ENCODE results near the gene STRN4.

The STRN4 gene

DNA sequence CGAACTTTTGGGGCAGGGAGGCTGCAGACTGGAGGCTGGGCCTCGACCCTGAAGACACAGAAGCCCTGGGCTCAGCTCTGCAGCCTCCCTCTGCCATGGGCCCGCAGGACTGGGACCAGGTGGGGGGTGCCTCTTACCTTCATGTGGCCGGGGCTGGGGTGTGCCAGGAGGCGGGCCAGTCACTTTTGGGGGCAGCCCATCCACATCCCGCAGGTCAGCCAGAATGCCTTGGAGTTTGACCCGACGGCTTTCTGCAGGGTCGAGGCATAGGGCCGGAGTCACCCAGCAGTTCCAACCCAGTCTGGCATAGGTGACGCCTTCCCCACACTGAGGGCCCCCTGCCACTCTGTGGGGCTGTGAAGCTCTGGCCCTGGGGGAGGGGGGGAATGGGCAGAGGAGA is 18.5 kb downstream of the STRN4 start:
- TF ChIP-seq, protein P1, sequence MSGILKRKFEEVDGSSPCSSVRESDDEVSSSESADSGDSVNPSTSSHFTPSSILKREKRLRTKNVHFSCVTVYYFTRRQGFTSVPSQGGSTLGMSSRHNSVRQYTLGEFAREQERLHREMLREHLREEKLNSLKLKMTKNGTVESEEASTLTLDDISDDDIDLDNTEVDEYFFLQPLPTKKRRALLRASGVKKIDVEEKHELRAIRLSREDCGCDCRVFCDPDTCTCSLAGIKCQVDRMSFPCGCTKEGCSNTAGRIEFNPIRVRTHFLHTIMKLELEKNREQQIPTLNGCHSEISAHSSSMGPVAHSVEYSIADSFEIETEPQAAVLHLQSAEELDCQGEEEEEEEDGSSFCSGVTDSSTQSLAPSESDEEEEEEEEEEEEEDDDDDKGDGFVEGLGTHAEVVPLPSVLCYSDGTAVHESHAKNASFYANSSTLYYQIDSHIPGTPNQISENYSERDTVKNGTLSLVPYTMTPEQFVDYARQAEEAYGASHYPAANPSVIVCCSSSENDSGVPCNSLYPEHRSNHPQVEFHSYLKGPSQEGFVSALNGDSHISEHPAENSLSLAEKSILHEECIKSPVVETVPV (CRISPR knock-in tag; IDR thresholded peaks at IDR 0.05), result no peak
- TF ChIP-seq ZNF565 (CRISPR knock-in tag; conservative IDR thresholded peaks at IDR 0.05; ENCODE audit: low read depth), result no peak
- ATAC-seq, result no peak

DNA sequence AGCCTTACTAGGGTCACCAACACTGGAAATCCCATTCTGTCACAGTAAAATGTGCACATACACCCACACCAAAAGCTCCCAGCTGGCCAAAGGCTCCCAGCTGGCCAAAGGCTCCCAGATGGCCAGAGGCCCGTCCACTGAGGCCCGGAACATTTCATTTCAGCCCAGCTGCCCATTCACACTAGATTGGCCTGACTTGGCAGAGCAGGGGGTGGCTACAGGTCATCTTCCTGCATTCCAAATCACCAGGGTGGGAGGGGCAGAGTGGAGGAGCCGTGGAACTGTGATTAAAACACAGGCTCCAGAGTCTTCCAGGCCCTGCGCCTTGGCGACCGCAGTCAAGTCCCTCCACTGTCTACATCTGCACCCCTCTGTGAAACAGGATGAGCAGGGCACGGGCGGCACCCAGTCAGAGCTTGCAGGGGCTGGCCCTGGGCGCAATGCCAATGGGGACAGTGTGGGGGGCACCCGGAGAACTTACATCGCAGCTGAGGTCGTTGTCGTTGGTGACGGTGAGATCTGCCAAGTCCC is 19.2 kb downstream of the STRN4 start:
- ATAC-seq, result no peak
- TF ChIP-seq ZFP3 (CRISPR knock-in tag; IDR thresholded peaks at IDR 0.05) (no peak), ZC3H10 (CRISPR knock-in tag; IDR thresholded peaks at IDR 0.05) (no peak), OSR1 (CRISPR knock-in tag; IDR thresholded peaks at IDR 0.05) (no peak), RARB (CRISPR knock-in tag; IDR thresholded peaks at IDR 0.05) (no peak), ZNF565 (CRISPR knock-in tag; conservative IDR thresholded peaks at IDR 0.05; ENCODE audit: low read depth) (no peak), CSDC2 (CRISPR knock-in tag; IDR thresholded peaks at IDR 0.05) (no peak), ZNF70 (CRISPR knock-in tag; IDR thresholded peaks at IDR 0.05) (no peak)

DNA sequence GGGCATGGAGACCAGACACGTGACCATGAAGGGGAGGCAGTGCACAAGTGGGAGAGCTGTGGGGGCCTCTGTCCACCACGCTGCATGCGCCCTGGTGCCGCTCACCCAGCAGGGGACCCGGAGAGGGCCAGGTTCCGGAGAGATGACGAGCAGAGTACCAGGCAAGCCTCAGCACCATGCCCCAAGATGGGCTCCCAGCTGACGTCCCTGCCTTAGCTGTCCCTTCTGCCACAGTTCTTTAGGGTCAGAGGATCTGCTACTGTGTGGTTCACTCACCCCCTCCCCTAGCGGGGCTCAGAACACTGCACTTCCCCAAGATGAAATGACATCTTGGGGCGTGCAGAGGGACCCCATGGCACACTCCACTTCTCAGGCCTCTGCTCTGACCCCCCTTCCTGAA is 19.7 kb downstream of the STRN4 start:
- TF ChIP-seq SNAI2 (CRISPR knock-in tag; IDR thresholded peaks at IDR 0.05) (no peak), PPARA (CRISPR knock-in tag; IDR thresholded peaks at IDR 0.05; ENCODE audit: borderline replicate concordance) (no peak)
- ATAC-seq, result no peak

DNA sequence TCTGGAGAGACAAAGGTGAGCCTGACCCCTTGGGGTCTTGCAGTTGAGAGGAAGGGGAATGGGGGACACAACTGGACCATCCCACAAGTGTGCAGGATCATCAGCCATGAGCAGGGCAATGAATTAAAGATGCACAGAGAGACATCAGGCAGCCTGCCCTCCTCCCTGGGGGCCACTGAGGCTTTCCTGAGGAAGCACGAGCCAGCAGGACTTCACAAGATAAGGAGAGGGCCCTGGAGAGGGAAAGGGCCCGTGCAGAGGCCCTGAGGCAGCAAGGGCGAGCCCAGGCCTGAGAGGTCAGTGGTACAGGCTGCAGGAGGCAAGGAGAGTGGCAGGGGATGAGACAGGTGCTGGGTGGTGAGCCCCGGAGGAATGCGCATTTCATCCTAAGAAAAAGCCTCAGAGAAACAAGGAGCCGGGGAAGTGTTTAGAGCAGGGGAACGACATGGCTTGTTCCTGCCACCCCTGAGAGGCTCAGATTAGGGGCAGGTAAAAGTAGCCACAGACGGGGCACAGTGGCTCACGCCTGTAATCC is 20.3 kb downstream of the STRN4 start:
- TF ChIP-seq ZFP30 (CRISPR knock-in tag; IDR thresholded peaks at IDR 0.05) (no peak), ZNF565 (CRISPR knock-in tag; conservative IDR thresholded peaks at IDR 0.05; ENCODE audit: low read depth) (no peak), ZNF70 (CRISPR knock-in tag; IDR thresholded peaks at IDR 0.05) (no peak), ZFP3 (CRISPR knock-in tag; IDR thresholded peaks at IDR 0.05) (no peak)
- TF ChIP-seq, protein P2, sequence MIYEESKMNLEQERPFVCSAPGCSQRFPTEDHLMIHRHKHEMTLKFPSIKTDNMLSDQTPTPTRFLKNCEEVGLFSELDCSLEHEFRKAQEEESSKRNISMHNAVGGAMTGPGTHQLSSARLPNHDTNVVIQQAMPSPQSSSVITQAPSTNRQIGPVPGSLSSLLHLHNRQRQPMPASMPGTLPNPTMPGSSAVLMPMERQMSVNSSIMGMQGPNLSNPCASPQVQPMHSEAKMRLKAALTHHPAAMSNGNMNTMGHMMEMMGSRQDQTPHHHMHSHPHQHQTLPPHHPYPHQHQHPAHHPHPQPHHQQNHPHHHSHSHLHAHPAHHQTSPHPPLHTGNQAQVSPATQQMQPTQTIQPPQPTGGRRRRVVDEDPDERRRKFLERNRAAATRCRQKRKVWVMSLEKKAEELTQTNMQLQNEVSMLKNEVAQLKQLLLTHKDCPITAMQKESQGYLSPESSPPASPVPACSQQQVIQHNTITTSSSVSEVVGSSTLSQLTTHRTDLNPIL (CRISPR knock-in tag; IDR thresholded peaks at IDR 0.05; ENCODE audit: low read depth), result no peak
- ATAC-seq, result no peak

DNA sequence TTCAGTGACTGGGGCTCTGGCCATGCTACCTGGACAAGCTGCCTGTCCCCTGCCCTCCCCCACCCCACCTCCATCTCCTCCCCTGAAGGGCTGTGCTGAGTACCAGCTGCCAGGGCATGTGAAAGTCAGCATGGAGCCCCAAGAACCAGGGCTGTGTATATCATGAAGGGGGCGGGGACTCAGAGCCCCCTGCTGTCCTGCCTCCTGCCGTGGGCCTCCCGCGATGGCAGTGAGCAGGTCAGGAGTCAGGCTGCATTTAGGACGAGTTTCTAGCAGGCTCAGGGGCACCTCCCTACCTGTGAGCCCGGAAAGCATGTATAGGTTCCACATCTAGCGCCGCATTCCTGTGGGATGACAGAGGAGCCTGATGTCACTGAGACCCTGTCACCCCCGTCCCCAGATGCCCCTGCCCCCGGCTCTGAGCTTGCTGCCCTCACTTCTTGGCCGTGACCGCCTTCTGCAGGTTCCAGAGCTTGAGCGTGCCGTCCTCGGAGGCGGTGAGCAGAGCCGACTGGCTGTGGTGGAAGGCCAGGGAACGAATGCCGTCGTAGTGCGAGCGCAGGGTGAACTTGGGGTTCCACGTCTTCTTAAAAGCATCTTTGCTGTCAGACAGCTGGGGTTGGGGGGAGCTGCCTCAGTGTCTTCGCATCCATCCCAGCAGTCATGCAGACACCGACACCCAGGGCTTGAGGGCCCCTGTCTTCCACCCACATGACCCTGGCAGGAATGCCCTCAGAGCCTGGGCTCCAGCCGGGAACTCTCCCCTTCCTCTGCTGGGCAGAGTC is 21.0 kb downstream of the STRN4 start:
- no peak for ATAC-seq

DNA sequence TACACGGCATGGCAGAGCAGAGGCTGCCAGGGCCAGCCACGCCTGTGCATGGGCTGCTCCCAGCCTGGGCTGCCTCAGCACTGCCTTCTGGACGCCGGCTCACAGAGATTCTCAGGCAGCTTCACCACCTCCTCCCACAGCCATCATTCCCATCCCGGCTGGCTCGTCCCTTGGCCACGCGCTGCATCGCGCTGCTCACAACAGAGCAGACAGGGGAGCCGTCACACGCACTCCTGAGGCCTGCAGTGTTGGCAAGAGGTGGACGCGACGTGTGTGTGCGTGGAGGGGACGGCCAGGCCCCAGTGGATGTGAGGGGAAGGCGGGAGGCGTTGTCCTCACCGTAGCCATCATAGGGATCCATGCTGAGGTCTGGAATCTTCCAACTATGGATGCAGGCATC is 21.8 kb downstream of the STRN4 start:
- TF ChIP-seq RARB (CRISPR knock-in tag; IDR thresholded peaks at IDR 0.05) (no peak), ZNF70 (CRISPR knock-in tag; IDR thresholded peaks at IDR 0.05) (no peak), PPARA (CRISPR knock-in tag; IDR thresholded peaks at IDR 0.05; ENCODE audit: borderline replicate concordance) (no peak), CSDC2 (CRISPR knock-in tag; IDR thresholded peaks at IDR 0.05) (no peak), ZFP3 (CRISPR knock-in tag; IDR thresholded peaks at IDR 0.05) (no peak), BACH2 (CRISPR knock-in tag; IDR thresholded peaks at IDR 0.05; ENCODE audit: borderline replicate concordance) (no peak), ZNF8 (CRISPR knock-in tag; IDR thresholded peaks at IDR 0.05) (no peak), ZFP30 (CRISPR knock-in tag; IDR thresholded peaks at IDR 0.05) (no peak), TCF4 (CRISPR knock-in tag; IDR thresholded peaks at IDR 0.05; ENCODE audit: borderline replicate concordance) (no peak)
- TF ChIP-seq, protein P3, sequence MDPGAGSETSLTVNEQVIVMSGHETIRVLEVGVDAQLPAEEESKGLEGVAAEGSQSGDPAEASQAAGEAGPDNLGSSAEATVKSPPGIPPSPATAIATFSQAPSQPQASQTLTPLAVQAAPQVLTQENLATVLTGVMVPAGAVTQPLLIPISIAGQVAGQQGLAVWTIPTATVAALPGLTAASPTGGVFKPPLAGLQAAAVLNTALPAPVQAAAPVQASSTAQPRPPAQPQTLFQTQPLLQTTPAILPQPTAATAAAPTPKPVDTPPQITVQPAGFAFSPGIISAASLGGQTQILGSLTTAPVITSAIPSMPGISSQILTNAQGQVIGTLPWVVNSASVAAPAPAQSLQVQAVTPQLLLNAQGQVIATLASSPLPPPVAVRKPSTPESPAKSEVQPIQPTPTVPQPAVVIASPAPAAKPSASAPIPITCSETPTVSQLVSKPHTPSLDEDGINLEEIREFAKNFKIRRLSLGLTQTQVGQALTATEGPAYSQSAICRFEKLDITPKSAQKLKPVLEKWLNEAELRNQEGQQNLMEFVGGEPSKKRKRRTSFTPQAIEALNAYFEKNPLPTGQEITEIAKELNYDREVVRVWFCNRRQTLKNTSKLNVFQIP (CRISPR knock-in tag; IDR thresholded peaks at IDR 0.05; ENCODE audit: borderline replicate concordance, low read depth), result no peak
- TF ChIP-seq, protein P2 (CRISPR knock-in tag; IDR thresholded peaks at IDR 0.05; ENCODE audit: low read depth), result no peak
- TF ChIP-seq, protein P4, sequence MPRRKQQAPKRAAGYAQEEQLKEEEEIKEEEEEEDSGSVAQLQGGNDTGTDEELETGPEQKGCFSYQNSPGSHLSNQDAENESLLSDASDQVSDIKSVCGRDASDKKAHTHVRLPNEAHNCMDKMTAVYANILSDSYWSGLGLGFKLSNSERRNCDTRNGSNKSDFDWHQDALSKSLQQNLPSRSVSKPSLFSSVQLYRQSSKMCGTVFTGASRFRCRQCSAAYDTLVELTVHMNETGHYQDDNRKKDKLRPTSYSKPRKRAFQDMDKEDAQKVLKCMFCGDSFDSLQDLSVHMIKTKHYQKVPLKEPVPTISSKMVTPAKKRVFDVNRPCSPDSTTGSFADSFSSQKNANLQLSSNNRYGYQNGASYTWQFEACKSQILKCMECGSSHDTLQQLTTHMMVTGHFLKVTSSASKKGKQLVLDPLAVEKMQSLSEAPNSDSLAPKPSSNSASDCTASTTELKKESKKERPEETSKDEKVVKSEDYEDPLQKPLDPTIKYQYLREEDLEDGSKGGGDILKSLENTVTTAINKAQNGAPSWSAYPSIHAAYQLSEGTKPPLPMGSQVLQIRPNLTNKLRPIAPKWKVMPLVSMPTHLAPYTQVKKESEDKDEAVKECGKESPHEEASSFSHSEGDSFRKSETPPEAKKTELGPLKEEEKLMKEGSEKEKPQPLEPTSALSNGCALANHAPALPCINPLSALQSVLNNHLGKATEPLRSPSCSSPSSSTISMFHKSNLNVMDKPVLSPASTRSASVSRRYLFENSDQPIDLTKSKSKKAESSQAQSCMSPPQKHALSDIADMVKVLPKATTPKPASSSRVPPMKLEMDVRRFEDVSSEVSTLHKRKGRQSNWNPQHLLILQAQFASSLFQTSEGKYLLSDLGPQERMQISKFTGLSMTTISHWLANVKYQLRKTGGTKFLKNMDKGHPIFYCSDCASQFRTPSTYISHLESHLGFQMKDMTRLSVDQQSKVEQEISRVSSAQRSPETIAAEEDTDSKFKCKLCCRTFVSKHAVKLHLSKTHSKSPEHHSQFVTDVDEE (CRISPR knock-in tag; IDR thresholded peaks at IDR 0.05), result no peak
- no peak for ATAC-seq

More for the DNA sequence above, 21.0 kb downstream of the STRN4 start:
- TF ChIP-seq, protein P3 (CRISPR knock-in tag; IDR thresholded peaks at IDR 0.05; ENCODE audit: borderline replicate concordance, low read depth), result no peak

All from SK-N-SH treated with all-trans-retinoic acid at 6 μM for 48 hours (cell line).